Fibroblast of pulmonary artery (primary cell): ENCODE results near the gene NEK5.
A peak's percentile ranks its signal among the peaks of the same experiment; 100 is the strongest.
"Not testable (repeated sequence)": the region's sequence is repeated elsewhere in the genome, so short reads cannot be mapped to it uniquely, and the experiment has no call there.

Experiments
- DNase-seq: peaks from one replicate; pipeline ENCODE4 v3.0.0-alpha.2; 2010; ENCODE audit warnings: low read depth
- H3K4me3 ChIP-seq: replicated peaks from 2 replicates; pipeline ENCODE4 v1.5.1; 2011; ENCODE audit warnings: low read depth, mild to moderate bottlenecking, control low read depth, low read length, moderate library complexity
- TF ChIP-seq, protein P1 (sequence below): IDR thresholded peaks from 2 replicates; pipeline ENCODE4 v1.5.1; 2011; ENCODE audit warnings: mild to moderate bottlenecking, control low read depth, low read length, inconsistent platforms; ENCODE audit errors: missing control alignments

Gene NEK5

DNA sequence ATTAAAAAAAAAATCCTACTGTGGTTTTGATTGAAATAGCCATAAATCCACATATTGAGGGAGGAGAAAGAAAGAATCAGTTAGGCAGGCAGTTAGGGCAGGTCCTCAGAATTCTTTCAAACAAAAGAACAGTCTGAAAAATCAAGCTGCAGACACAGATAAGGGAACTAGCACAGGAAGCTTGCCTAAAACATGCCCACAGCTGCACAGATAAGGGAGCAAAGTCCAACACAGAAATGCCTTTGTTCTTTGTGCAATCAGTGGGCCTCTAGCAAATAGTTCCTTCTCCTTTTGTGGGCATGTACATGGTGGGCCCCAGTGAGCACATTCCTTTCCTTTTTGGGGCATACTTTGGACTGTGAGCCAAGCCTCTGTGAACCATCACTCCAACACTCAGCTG is 61.6 kb downstream of the NEK5 start:
- DNase-seq = peak; percentile 8
- TF ChIP-seq, protein P1, sequence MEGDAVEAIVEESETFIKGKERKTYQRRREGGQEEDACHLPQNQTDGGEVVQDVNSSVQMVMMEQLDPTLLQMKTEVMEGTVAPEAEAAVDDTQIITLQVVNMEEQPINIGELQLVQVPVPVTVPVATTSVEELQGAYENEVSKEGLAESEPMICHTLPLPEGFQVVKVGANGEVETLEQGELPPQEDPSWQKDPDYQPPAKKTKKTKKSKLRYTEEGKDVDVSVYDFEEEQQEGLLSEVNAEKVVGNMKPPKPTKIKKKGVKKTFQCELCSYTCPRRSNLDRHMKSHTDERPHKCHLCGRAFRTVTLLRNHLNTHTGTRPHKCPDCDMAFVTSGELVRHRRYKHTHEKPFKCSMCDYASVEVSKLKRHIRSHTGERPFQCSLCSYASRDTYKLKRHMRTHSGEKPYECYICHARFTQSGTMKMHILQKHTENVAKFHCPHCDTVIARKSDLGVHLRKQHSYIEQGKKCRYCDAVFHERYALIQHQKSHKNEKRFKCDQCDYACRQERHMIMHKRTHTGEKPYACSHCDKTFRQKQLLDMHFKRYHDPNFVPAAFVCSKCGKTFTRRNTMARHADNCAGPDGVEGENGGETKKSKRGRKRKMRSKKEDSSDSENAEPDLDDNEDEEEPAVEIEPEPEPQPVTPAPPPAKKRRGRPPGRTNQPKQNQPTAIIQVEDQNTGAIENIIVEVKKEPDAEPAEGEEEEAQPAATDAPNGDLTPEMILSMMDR = no peak
- no peak overlapping the region for H3K4me3 ChIP-seq

GRCh38 chr13:52061587-52061986 is 67.3 kb downstream of the NEK5 start:
- H3K4me3 ChIP-seq = no peak overlapping the region
- TF ChIP-seq, protein P1 = no peak
- no peak for DNase-seq

DNA sequence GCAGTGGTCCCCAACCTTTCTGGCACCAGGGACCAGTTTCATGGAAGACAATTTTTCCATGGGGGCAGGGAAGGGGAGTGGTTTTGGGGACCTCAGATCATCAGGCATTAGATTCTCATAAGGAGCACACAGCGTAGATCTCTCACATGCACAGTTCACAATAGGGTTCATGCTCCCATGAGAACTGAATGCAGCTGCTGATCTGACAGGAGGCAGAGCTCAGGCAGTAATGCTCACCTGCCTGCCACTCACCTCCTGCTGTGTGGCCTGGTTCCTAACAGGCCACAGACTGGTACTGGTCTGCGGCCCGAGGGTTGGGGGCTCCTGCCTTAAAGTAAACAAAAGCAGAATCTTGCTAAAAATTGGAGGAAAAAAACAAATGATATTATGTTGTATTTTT is 67.8 kb downstream of the NEK5 start:
- H3K4me3 ChIP-seq, DNase-seq: not testable (repeated sequence)

DNA sequence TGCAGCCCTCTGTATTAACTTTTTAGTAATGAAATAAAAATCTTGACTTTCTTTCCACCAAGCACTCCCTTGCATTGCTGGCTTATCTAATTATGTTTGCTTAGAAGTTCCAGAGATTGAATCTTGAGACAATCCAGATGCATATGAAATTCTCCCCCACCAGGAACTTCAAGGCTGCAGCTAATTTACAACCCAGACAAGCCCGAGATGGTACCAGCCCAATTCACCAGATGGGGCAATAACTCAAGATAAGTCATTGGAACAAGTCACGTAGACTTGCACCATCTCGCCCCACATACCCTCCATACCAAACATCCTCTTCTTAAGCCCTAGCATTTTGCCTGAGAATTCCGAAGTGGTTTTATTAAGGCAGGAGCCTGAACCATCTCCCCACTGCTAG is 75.4 kb downstream of the NEK5 start:
- no peak overlapping the region for H3K4me3 ChIP-seq
- no peak for DNase-seq
- TF ChIP-seq, protein P1 = no peak

GRCh38 chr13:52051400-52051799 is 77.5 kb downstream of the NEK5 start:
- TF ChIP-seq, protein P1 = no peak
- DNase-seq = no peak
- H3K4me3 ChIP-seq = no peak overlapping the region

DNA sequence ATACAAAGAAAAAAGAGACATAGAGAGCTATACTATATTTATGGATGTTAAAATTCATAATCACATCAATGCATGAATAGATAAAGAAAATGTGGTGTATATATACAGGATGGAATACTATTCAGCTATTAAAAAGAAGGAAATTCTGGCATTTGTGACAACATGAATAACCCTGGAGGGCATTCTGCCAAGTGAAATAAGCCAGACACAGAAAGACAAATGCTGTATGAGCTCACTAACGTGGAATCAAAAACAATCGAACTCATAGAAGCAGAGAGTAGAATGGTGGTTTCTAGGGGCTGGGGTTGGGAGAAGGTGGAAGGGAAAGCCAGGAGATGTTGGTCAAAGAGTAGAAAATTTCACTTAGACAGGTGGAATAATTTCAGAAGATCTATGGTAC is 80.4 kb downstream of the NEK5 start:
- H3K4me3 ChIP-seq = no peak overlapping the region
- TF ChIP-seq, protein P1 = no peak
- DNase-seq = peak; percentile 21

DNA sequence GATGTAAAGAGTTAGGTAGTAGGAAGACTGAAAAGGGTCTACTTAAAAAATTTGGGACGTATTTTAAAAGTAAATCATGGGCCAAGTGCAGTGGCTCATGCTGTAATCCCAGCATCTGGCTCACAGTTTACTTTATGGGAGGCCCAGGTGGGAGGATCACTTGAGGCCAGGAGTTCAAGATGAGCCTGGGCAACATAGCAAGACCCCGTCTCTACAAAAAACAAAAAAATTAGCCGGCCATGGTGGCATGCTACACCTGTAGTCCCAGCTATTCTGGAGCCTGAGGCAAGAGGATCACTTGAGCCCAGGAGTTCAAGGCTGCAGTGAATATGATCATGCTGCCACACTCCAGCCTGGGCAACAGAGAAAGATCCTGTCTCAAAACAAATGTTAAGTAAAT is 81.4 kb downstream of the NEK5 start:
- TF ChIP-seq, protein P1 = no peak
- no peak overlapping the region for H3K4me3 ChIP-seq
- no peak for DNase-seq

DNA sequence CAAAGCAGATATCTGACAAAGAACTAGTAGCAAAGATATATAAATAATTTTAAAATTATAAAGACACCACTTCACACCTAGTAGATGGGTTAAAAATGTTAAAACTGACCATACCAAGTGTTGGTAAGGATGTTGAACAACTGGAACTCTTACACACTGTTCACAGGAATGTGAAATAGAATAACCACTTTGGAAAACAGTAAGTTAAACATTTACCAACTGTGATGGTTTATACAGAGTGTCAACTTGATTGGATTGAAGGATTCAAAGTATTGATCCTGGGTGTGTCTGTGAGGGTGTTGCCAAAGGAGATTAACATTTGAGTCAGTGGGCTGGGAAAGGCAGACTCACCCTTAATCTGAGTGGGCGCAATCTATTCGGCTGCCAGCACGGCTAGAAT is 85.2 kb downstream of the NEK5 start:
- DNase-seq = no peak
- TF ChIP-seq, protein P1 = no peak

More for the DNA sequence above, 85.2 kb downstream of the NEK5 start:
- H3K4me3 ChIP-seq = no peak overlapping the region
